NB4 (cell line): ENCODE results near the gene CNGB1.

Source experiments
- DNase-seq: peaks from one replicate; pipeline ENCODE4 v3.0.0; 2010; ENCODE audit warnings: low read depth
- H3K4me3 ChIP-seq: one replicate; pipeline ENCODE4 v1.5.1; 2011; ENCODE audit warnings: mild to moderate bottlenecking, low read depth, low read length, moderate library complexity
- CTCF ChIP-seq: IDR thresholded peaks from one replicate; pipeline ENCODE4 v1.5.1; 2012; ENCODE audit warnings: low read depth, low read length
- MAX ChIP-seq: IDR thresholded peaks from 2 replicates; pipeline ENCODE4 v1.6.1; 2011; ENCODE audit warnings: low read depth, low read length
- MYC ChIP-seq: IDR thresholded peaks from 2 replicates; pipeline ENCODE4 v1.6.1; 2011; ENCODE audit warnings: low read depth, low read length
- POLR2A ChIP-seq: IDR thresholded peaks from 2 replicates; pipeline ENCODE4 v1.6.1; 2011; ENCODE audit warnings: mild to moderate bottlenecking; ENCODE audit not compliant: insufficient read length; ENCODE audit errors: extremely low read depth

The CNGB1 gene

GRCh38 chr16:57871456-57871855, 99.5 kb downstream of the CNGB1 start:
- DNase-seq: no peak
- no peak overlapping the region for H3K4me3 ChIP-seq
- TF ChIP-seq MYC (no peak), MAX (no peak), CTCF (no peak), POLR2A (no peak)

GRCh38 chr16:57870753-57871454, 100.0 kb downstream of the CNGB1 start:
- TF ChIP-seq MAX (no peak), MYC (no peak), CTCF (no peak), POLR2A (no peak)
- H3K4me3 ChIP-seq: no peak overlapping the region

GRCh38 chr16:57868913-57869520, 101.9 kb downstream of the CNGB1 start:
- TF ChIP-seq MYC (no peak), POLR2A (no peak), CTCF (no peak), MAX (no peak)
- H3K4me3 ChIP-seq: no peak overlapping the region

More at GRCh38 chr16:57870753-57871454, 100.0 kb downstream of the CNGB1 start:
- DNase-seq: no peak

GRCh38 chr16:57867000-57867561, 103.8 kb downstream of the CNGB1 start:
- H3K4me3 ChIP-seq: no peak overlapping the region
- TF ChIP-seq CTCF: no peak
- no peak for TF ChIP-seq MAX
- TF ChIP-seq MYC: no peak
- no peak for TF ChIP-seq POLR2A
- DNase-seq: no peak

More at GRCh38 chr16:57868913-57869520, 101.9 kb downstream of the CNGB1 start:
- DNase-seq: no peak

- no peak for DNase-seq
- TF ChIP-seq CTCF: no peak
- no peak for TF ChIP-seq MYC
- TF ChIP-seq POLR2A: no peak
- TF ChIP-seq MAX: no peak
- H3K4me3 ChIP-seq: no peak overlapping the region
These were observed 104.4 kb downstream of the CNGB1 start for GRCh38 chr16:57866529-57866918.
